H1 (cell line): ENCODE measurements around the gene ADAMTS16. TPM values are rescaled to one million over a fixed set of nuclear protein-coding genes. Genes with fewer than 3 reads are reported as not detected.
A peak's percentile ranks its signal among the peaks of the same experiment; 100 is the strongest.

Experiments
- CTCF ChIA-PET: fragments of 300-600 bp; sonication (Branson Sonifier 250); formaldehyde crosslinking; loops from one replicate; lab custom pipeline; 2021; ENCODE audit not compliant: partially characterized antibody; lab: Charles Lee
- POLR2A ChIA-PET: fragments of 300-600 bp; sonication (Branson Sonifier 250); formaldehyde crosslinking; loops from one replicate; lab custom pipeline; 2021; ENCODE audit warnings: inconsistent platforms; ENCODE audit not compliant: partially characterized antibody; lab: Charles Lee
- DNase-seq, 2 experiments: peaks; one replicate each; pipeline versions ENCODE4 v3.0.0 to v3.0.0-alpha.2; 2010 to 2022; ENCODE audit warnings: low spot score in 2 of 2, low read depth in 1 of 2, mixed read lengths in 1 of 2
- FAIRE-seq: peaks from 2 replicates; lab custom pipeline; 2011; peaks lifted over from hg19 to GRCh38; lab: Jason Lieb, UNC
- H2AFZ ChIP-seq: 2 replicates; pipeline ENCODE4 v1.8.1; 2012; ENCODE audit warnings: low read length, inconsistent platforms
- H2AK5ac ChIP-seq: 2 replicates; pipeline ENCODE4 v1.6.1; 2013; ENCODE audit warnings: low read depth, low read length
- H2BK120ac ChIP-seq: replicated peaks from 2 replicates; pipeline ENCODE3; 2013; ENCODE audit warnings: low read depth, low read length, inconsistent platforms
- H2BK12ac ChIP-seq: 2 replicates; pipeline ENCODE4 v1.6.1; 2013; ENCODE audit warnings: low read depth, low read length
- H2BK15ac ChIP-seq: 2 replicates; pipeline ENCODE4 v1.6.1; 2013; ENCODE audit warnings: low read length
- H2BK20ac ChIP-seq: 2 replicates; pipeline ENCODE4 v1.6.1; 2013; ENCODE audit warnings: low read length
- H2BK5ac ChIP-seq: 2 replicates; pipeline ENCODE4 v1.6.1; 2013; ENCODE audit warnings: low read depth, low read length
- H3K14ac ChIP-seq: 2 replicates; pipeline ENCODE4 v1.6.1; 2013; ENCODE audit warnings: inconsistent platforms; ENCODE audit not compliant: insufficient read length
- H3K18ac ChIP-seq: 2 replicates; pipeline ENCODE4 v1.6.1; 2013; ENCODE audit warnings: low read length; ENCODE audit errors: extremely low read depth
- H3K23ac ChIP-seq: 2 replicates; pipeline ENCODE4 v1.6.1; 2013; ENCODE audit warnings: inconsistent platforms; ENCODE audit not compliant: insufficient read length
- H3K23me2 ChIP-seq: 2 replicates; pipeline ENCODE4 v1.6.1; 2013; ENCODE audit warnings: low read depth, low read length
- H3K27ac ChIP-seq: 2 replicates; pipeline ENCODE4 v1.6.1; 2011; ENCODE audit warnings: low read depth, low read length, inconsistent platforms
- H3K27me3 ChIP-seq, 4 experiments: replicated peaks in 1 of 4; 1 replicate in 1 of 4; 2 replicates in 3 of 4; pipeline versions ENCODE4 v1.6.1 to v1.8.1; 2011 to 2013; ENCODE audit warnings: low read length in 3 of 4, mild to moderate bottlenecking in 3 of 4, inconsistent platforms in 2 of 4, mixed read lengths in 2 of 4, moderate library complexity in 1 of 4; ENCODE audit not compliant: control insufficient read depth in 3 of 4, insufficient read depth in 3 of 4; ENCODE audit errors: extremely low read depth in 1 of 4
- H3K36me3 ChIP-seq, 4 experiments: 2 replicates each; pipeline versions ENCODE4 v1.6.1 to v1.8.1; 2011 to 2013; ENCODE audit warnings: mild to moderate bottlenecking in 4 of 4, low read length in 3 of 4, moderate library complexity in 2 of 4, control low read depth in 1 of 4, inconsistent platforms in 1 of 4; ENCODE audit not compliant: insufficient read depth in 4 of 4, control insufficient read depth in 2 of 4
- H3K4ac ChIP-seq: replicated peaks from 2 replicates; pipeline ENCODE3; 2013; ENCODE audit warnings: low read length, low read depth, mixed read lengths, inconsistent platforms; ENCODE audit not compliant: insufficient read length
- H3K4me1 ChIP-seq, 4 experiments: replicated peaks in 1 of 4; 1 replicate in 1 of 4; 2 replicates in 3 of 4; pipeline versions ENCODE4 v1.6.1 to v1.8.1; 2011 to 2013; ENCODE audit warnings: low read length in 3 of 4, inconsistent platforms in 2 of 4, mixed read lengths in 1 of 4; ENCODE audit not compliant: insufficient read depth in 4 of 4, control insufficient read depth in 3 of 4
- H3K4me2 ChIP-seq, 2 experiments: 2 replicates each; pipeline versions ENCODE4 v1.6.1 to v1.8.1; 2011 to 2013; ENCODE audit warnings: low read depth in 2 of 2, low read length in 2 of 2, control low read depth in 1 of 2, inconsistent platforms in 1 of 2, mild to moderate bottlenecking in 1 of 2; ENCODE audit not compliant: insufficient read depth in 1 of 2
- H3K4me3 ChIP-seq, 4 experiments: fragments of 200-600, 300-600 bp in 1 of 4; sonication (generic), shearing (Covaris generic), sonication (Bioruptor Twin) in 1 of 4; 2 replicates each; pipeline versions ENCODE4 v1.5.1 to v1.8.1; 2011 to 2016; ENCODE audit warnings: low read length in 4 of 4, low read depth in 3 of 4, control low read depth in 2 of 4, inconsistent platforms in 2 of 4, mild to moderate bottlenecking in 2 of 4, mixed read lengths in 1 of 4, moderate library complexity in 1 of 4; ENCODE audit not compliant: insufficient read depth in 2 of 4; ENCODE audit errors: extremely low read depth in 1 of 4
- H3K56ac ChIP-seq: replicated peaks from 2 replicates; pipeline ENCODE3; 2013; ENCODE audit warnings: low read depth, mild to moderate bottlenecking, mixed read lengths, low read length, inconsistent platforms; ENCODE audit not compliant: insufficient read length
- H3K79me1 ChIP-seq: 2 replicates; pipeline ENCODE4 v1.6.1; 2013; ENCODE audit warnings: low read depth, low read length, control low read depth
- H3K79me2 ChIP-seq, 2 experiments: 2 replicates each; pipeline versions ENCODE4 v1.6.1 to v1.8.1; 2012 to 2013; ENCODE audit warnings: low read length in 2 of 2, mild to moderate bottlenecking in 2 of 2, inconsistent platforms in 1 of 2; ENCODE audit not compliant: insufficient read depth in 2 of 2, control insufficient read depth in 1 of 2
- H3K9ac ChIP-seq, 4 experiments: replicated peaks in 1 of 4; 1 replicate in 1 of 4; 2 replicates in 3 of 4; pipeline versions ENCODE4 v1.6.1 to v1.8.1; 2011 to 2013; ENCODE audit warnings: low read depth in 3 of 4, low read length in 3 of 4, control low read depth in 2 of 4, mild to moderate bottlenecking in 2 of 4, moderate library complexity in 2 of 4, inconsistent platforms in 1 of 4; ENCODE audit errors: extremely low read depth in 1 of 4
- H3K9me3 ChIP-seq, 2 experiments: 2 replicates each; pipeline versions ENCODE4 v1.6.1 to v1.8.1; 2012 to 2013; ENCODE audit warnings: mild to moderate bottlenecking in 2 of 2, moderate library complexity in 2 of 2, control low read depth in 1 of 2, inconsistent platforms in 1 of 2, low read depth in 1 of 2, low read length in 1 of 2, mixed read lengths in 1 of 2; ENCODE audit not compliant: insufficient read depth in 2 of 2
- H4K20me1 ChIP-seq, 2 experiments: replicated peaks in 1 of 2; 2 replicates each; pipeline versions ENCODE3 to v1.8.1; 2011 to 2013; ENCODE audit warnings: inconsistent platforms in 2 of 2, low read length in 2 of 2, mild to moderate bottlenecking in 1 of 2; ENCODE audit not compliant: insufficient read depth in 2 of 2, control insufficient read depth in 1 of 2
- H4K5ac ChIP-seq: 2 replicates; pipeline ENCODE4 v1.6.1; 2013; ENCODE audit warnings: low read length, low read depth, mixed read lengths, inconsistent platforms; ENCODE audit not compliant: insufficient read length
- H4K8ac ChIP-seq: 2 replicates; pipeline ENCODE4 v1.8.0; 2013; ENCODE audit warnings: mild to moderate bottlenecking, moderate library complexity, low read length, inconsistent platforms; ENCODE audit not compliant: insufficient read depth; ENCODE audit errors: extremely low read depth
- H4K91ac ChIP-seq: replicated peaks from 2 replicates; pipeline ENCODE3; 2013; ENCODE audit warnings: low read length, mixed read lengths, inconsistent platforms; ENCODE audit not compliant: insufficient read length
- BCL11A ChIP-seq, 2 experiments: IDR thresholded peaks; one replicate each; pipeline ENCODE4 v1.6.1; 2011; ENCODE audit warnings: low read depth in 2 of 2, low read length in 2 of 2, mild to moderate bottlenecking in 2 of 2
- EP300 ChIP-seq, 2 experiments: IDR thresholded peaks; 1 replicate in 1 of 2; 2 replicates in 1 of 2; pipeline ENCODE4 v1.6.1; 2011 to 2012; ENCODE audit warnings: low read depth in 2 of 2, low read length in 2 of 2, mild to moderate bottlenecking in 2 of 2, borderline replicate concordance in 1 of 2, inconsistent platforms in 1 of 2, moderate library complexity in 1 of 2
- FOSL1 ChIP-seq: IDR thresholded peaks from 2 replicates; pipeline ENCODE4 v1.6.1; 2011; ENCODE audit warnings: mild to moderate bottlenecking, low read depth, low read length, moderate library complexity; ENCODE audit not compliant: insufficient read depth
- GABPA ChIP-seq: IDR thresholded peaks from 2 replicates; pipeline ENCODE4 v1.6.1; 2011; ENCODE audit warnings: mild to moderate bottlenecking, low read length, moderate library complexity, borderline replicate concordance; ENCODE audit not compliant: insufficient read depth
- MAX ChIP-seq: IDR thresholded peaks from 2 replicates; pipeline ENCODE4 v1.6.1; 2012; ENCODE audit warnings: inconsistent platforms
- POLR2AphosphoS5 ChIP-seq: IDR thresholded peaks from 2 replicates; pipeline ENCODE4 v1.6.1; 2011; ENCODE audit warnings: low read depth, low read length
- POU5F1 ChIP-seq: IDR thresholded peaks from 2 replicates; pipeline ENCODE4 v1.6.1; 2011; ENCODE audit warnings: low read depth, mild to moderate bottlenecking, low read length, moderate library complexity
- RNF2 ChIP-seq: fragments of 200-900, 300-1000 bp; sonication (generic); IDR thresholded peaks from 2 replicates; pipeline ENCODE4 v1.7.1; 2016; ENCODE audit warnings: borderline replicate concordance, low read depth, mild to moderate bottlenecking, antibody characterized with exemption, low read length; ENCODE audit not compliant: poor library complexity, severe bottlenecking; ENCODE audit errors: missing control alignments
- SIX5 ChIP-seq: IDR thresholded peaks from 2 replicates; pipeline ENCODE4 v1.6.1; 2011; ENCODE audit warnings: mild to moderate bottlenecking, low read depth, low read length
- SP1 ChIP-seq: IDR thresholded peaks from 2 replicates; pipeline ENCODE4 v1.6.1; 2011; ENCODE audit warnings: low read depth, low read length
- SP2 ChIP-seq: IDR thresholded peaks from 2 replicates; pipeline ENCODE4 v1.6.1; 2012; ENCODE audit warnings: mild to moderate bottlenecking, low read length, inconsistent platforms
- SRF ChIP-seq: IDR thresholded peaks from 2 replicates; pipeline ENCODE4 v1.6.1; 2011; ENCODE audit warnings: mild to moderate bottlenecking, low read depth, low read length, moderate library complexity
- TAF7 ChIP-seq: optimal IDR thresholded peaks from 2 replicates; pipeline ENCODE3; 2011; ENCODE audit warnings: low read depth, mild to moderate bottlenecking, inconsistent platforms, low read length, moderate library complexity, borderline replicate concordance
- TBP ChIP-seq: IDR thresholded peaks from 2 replicates; pipeline ENCODE4 v1.6.1; 2011; ENCODE audit warnings: low read depth, low read length, improper control_type of control experiment
- WGBS, 2 experiments: shearing (Covaris generic) in 1 of 2; methylation state at CpG; one replicate each; pipeline versions ENCODE4 v1.1.6 to v1.1.7; 2013 to 2015; ENCODE audit warnings: low lambda C conversion rate in 2 of 2, mixed read lengths in 2 of 2, inconsistent platforms in 1 of 2, low coverage in 1 of 2, missing lambda C conversion rate in 1 of 2; ENCODE audit not compliant: insufficient replicate concordance in 2 of 2, insufficient coverage in 1 of 2, insufficient read length in 1 of 2; ENCODE audit errors: extremely low coverage in 1 of 2, missing lambda C conversion rate in 1 of 2; 5-methylcytosine and 5-hydroxymethylcytosine counted together
- polyA plus RNA-seq, 7 experiments: library from polyadenylated mRNA; depleted of rRNA in 3 of 7; stranded (reverse) in 5 of 7; unstranded in 2 of 7; fragments of >200 nt in 5 of 7; fragments of 200-250 nt in 2 of 7; gene quantifications; 1 replicate in 5 of 7; 2 replicates in 1 of 7; 4 replicates in 1 of 7; pipeline versions ENCODE4 v1.2.1 to v1.2.3, GENCODE V29; 2011 to 2013; ENCODE audit warnings: missing spikeins in 2 of 7, mixed read lengths in 2 of 7
- total RNA-seq: library from RNA; stranded (reverse); fragmentation: NEBNext Ultra II Directional; extraction: Animal tissue kit (Norgen Biotek cat#: 25700); gene quantifications from 2 replicates; pipeline ENCODE4 v1.2.1, GENCODE V29; 2021

The ADAMTS16 gene
- total and polyA plus RNA-seq, 2 of the 8 experiments (the other 6 are each of a cell fraction or from before 2014, with no cell fraction given), result 3.7 to 16.0 TPM

GRCh38 chr5:5209089-5209488, 69.0 kb downstream of the ADAMTS16 start:
- Histone ChIP-seq H3K79me1 (no peaks in the 10 kb centered on the region), H3K56ac (no peak overlapping the region), H3K4ac (no peak overlapping the region), H3K9me3 (no peaks in the 10 kb centered on the region), H2AK5ac (no peak overlapping the region), H3K27ac (no peak overlapping the region), H2BK15ac (no peak overlapping the region), H2BK120ac (no peak overlapping the region), H3K27me3 (no peaks in the 10 kb centered on the region), H2BK20ac (no peak overlapping the region), H3K18ac (no peak overlapping the region), H3K36me3 (no peaks in the 10 kb centered on the region), H2AFZ (no peak overlapping the region), H4K20me1 (no peaks in the 10 kb centered on the region), H4K8ac (no peak overlapping the region), H4K91ac (no peak overlapping the region), H2BK12ac (no peak overlapping the region), H3K9ac (peak overlapping the region in 1 of 4 experiments; percentile 34; a peak in 1 of 7 replicates), H3K79me2 (no peaks in the 10 kb centered on the region), H3K4me1 (no peaks in the 10 kb centered on the region), H3K4me3 (no peak overlapping the region), H3K23ac (no peak overlapping the region), H3K23me2 (no peaks in the 10 kb centered on the region), H3K14ac (no peak overlapping the region), H4K5ac (no peak overlapping the region), H3K4me2 (no peak overlapping the region), H2BK5ac (no peak overlapping the region)
- FAIRE-seq, result no peak
- ChIA-PET POLR2A (no interaction called here), CTCF (interaction anchor here (1.1 kb wide), 1 partner anchor 24 kb away, joined by 3 read pairs; no protein-coding TSS in a partner anchor)
- WGBS, 2 experiments, result 87% methylated on average over 5 of the region's 5 CpGs; no CpG with 5 or more reads in 1 of the 2 experiments
- no peak for DNase-seq
- TF ChIP-seq TBP, result no peak
- TF ChIP-seq RNF2, result no peak
- TF ChIP-seq SIX5, result no peak
- TF ChIP-seq FOSL1, result no peak
- TF ChIP-seq POLR2AphosphoS5, result no peak
- no peak for TF ChIP-seq EP300 (IDR thresholded peaks at IDR 0.05; ENCODE audit: borderline replicate concordance in 1 of 2, low read depth in 2 of 2, low read length in 2 of 2)
- no peak for TF ChIP-seq BCL11A (IDR thresholded peaks at IDR 0.05; ENCODE audit: low read depth in 2 of 2, low read length in 2 of 2)
- no peak for TF ChIP-seq SRF
- TF ChIP-seq SP2, result no peak
- TF ChIP-seq MAX, result no peak
- no peak for TF ChIP-seq TAF7
- no peak for TF ChIP-seq GABPA
- no peak for TF ChIP-seq POU5F1
- no peak for TF ChIP-seq SP1
